Measurements from ENCODE around the gene ABLIM3. TPM values are rescaled to one million over a fixed set of nuclear protein-coding genes. Genes with fewer than 3 reads are reported as not detected.

The ABLIM3 gene
- total RNA-seq, 1 donor from 2014 or later: not detected

DNA sequence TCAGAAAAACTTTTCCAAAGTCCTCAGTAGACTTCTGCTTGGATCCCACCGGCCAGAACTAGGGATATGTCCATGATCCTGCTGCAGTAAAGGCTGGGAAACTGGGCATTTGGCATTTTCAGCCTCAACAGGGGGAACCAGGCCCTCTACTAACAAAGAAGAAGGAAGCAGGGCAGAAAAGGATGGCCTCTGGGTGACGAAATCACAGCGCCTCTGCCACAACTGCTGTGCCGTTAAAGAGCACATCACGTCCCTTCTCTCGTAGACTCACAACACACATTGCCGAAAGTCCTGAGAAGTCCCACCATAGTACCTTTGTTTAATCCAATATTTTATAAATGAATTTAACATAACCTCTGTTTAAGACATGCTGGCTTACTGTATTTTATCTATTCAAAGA is 120.0 kb downstream of the ABLIM3 start:
- H3K4me1 Mint-ChIP-seq: no peaks in the 10 kb centered on the region
- Histone ChIP-seq H3K4me1 (no peaks in the 10 kb centered on the region), H3K4me2 (no peak overlapping the region), H3K79me2 (ENCODE audit: low read depth) (no peaks in the 10 kb centered on the region), H3K9me3 (ENCODE audit: low read depth) (no peaks in the 10 kb centered on the region), H3K27ac (no peak overlapping the region), H3K4me3 (no peak overlapping the region), H4K20me1 (ENCODE audit: low read depth) (no peaks in the 10 kb centered on the region), H3K9ac (no peak overlapping the region), H3F3A (ENCODE audit: low read depth) (no peaks in the 10 kb centered on the region), H3K27me3 (peaks cover 61% of the 10 kb centered on the region), H2AFZ (replicated peaks) (no peak overlapping the region), H3K36me3 (no peaks in the 10 kb centered on the region)
- H3K36me3 Mint-ChIP-seq: no peaks in the 10 kb centered on the region
- no peak overlapping the region for H3K4me3 Mint-ChIP-seq
- TF ChIP-seq EZH2phosphoT487 (IDR thresholded peaks at IDR 0.05) (no peak), EZH2 (IDR thresholded peaks at IDR 0.05) (no peak)
- TF ChIP-seq, protein P1, sequence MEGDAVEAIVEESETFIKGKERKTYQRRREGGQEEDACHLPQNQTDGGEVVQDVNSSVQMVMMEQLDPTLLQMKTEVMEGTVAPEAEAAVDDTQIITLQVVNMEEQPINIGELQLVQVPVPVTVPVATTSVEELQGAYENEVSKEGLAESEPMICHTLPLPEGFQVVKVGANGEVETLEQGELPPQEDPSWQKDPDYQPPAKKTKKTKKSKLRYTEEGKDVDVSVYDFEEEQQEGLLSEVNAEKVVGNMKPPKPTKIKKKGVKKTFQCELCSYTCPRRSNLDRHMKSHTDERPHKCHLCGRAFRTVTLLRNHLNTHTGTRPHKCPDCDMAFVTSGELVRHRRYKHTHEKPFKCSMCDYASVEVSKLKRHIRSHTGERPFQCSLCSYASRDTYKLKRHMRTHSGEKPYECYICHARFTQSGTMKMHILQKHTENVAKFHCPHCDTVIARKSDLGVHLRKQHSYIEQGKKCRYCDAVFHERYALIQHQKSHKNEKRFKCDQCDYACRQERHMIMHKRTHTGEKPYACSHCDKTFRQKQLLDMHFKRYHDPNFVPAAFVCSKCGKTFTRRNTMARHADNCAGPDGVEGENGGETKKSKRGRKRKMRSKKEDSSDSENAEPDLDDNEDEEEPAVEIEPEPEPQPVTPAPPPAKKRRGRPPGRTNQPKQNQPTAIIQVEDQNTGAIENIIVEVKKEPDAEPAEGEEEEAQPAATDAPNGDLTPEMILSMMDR (IDR thresholded peaks at IDR 0.05): no peak
- no peak overlapping the region for H3K27ac Mint-ChIP-seq
- no peaks in the 10 kb centered on the region for H3K9me3 Mint-ChIP-seq
- peaks cover 18% of the 10 kb centered on the region for H3K27me3 Mint-ChIP-seq (ENCODE audit: insufficient read depth, low read depth)
- DNase-seq (ENCODE audit: low spot score): no peak

DNA sequence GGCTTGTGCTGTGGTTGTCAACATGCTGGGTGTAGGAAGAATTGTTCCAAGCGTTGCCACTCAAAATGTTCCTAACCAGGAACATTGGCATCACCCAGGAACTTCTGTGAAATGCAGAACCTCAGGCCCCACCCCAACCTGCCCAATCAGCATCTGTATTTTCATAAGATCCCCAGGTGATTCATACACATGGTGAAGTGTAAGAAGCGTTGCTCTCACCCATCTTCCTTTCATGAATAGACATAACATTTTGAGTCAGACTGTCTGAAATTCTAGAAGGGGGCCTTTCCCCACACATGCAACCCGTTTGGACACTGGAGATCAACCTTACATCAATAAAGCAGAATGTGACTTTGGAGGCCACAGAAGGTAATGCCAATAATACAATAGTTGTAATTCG is 121.0 kb downstream of the ABLIM3 start:
- H3K27me3 Mint-ChIP-seq (ENCODE audit: insufficient read depth, low read depth): peaks cover 18% of the 10 kb centered on the region
- no peaks in the 10 kb centered on the region for H3K4me1 Mint-ChIP-seq
- TF ChIP-seq, protein P1 (IDR thresholded peaks at IDR 0.05): no peak
- TF ChIP-seq EZH2 (IDR thresholded peaks at IDR 0.05) (no peak), EZH2phosphoT487 (IDR thresholded peaks at IDR 0.05) (no peak)

DNA sequence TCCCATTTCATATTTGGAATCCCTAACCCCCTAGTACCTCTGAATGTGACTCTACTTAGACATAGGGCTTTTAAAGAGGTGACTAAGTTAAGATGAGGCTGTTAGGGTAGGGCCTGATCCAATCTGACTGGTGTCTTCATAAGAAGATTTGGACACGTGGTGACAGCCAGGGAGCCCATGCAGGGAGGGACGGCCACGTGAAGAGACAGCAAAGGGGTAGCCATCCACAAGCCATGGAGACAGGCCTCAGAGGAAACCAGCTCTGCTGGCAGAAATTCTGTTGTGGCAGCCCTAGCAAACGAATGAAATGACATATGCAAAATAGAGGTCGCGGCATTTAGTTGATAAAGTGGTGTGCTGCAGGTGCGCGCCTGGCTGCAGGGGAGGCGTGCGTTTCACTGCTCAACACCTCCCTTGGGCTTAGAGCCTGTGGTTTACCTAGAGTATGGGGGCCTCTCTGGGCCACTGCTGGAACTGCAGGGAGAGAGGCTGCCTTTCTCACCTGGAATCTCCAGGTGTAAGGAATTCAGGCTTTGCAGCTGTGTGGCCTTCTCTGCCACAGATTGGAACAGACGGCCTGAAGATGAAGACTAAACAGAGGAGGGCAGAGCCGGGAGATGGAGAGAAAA is 123.3 kb downstream of the ABLIM3 start:
- Histone ChIP-seq H4K20me1 (ENCODE audit: low read depth) (no peaks in the 10 kb centered on the region), H3K27ac (no peak overlapping the region), H3K4me1 (no peaks in the 10 kb centered on the region), H3K9ac (no peak overlapping the region), H3F3A (ENCODE audit: low read depth) (no peaks in the 10 kb centered on the region), H2AFZ (replicated peaks) (no peak overlapping the region), H3K27me3 (peaks cover 57% of the 10 kb centered on the region), H3K36me3 (no peaks in the 10 kb centered on the region), H3K9me3 (ENCODE audit: low read depth) (no peaks in the 10 kb centered on the region), H3K4me3 (no peak overlapping the region), H3K4me2 (no peak overlapping the region), H3K79me2 (ENCODE audit: low read depth) (no peaks in the 10 kb centered on the region)
- DNase-seq (ENCODE audit: low spot score): peak; percentile 67
- Mint-ChIP-seq H3K9me3 (peaks cover 5% of the 10 kb centered on the region), H3K4me1 (no peaks in the 10 kb centered on the region), H3K36me3 (no peaks in the 10 kb centered on the region), H3K27me3 (ENCODE audit: insufficient read depth, low read depth) (peaks cover 20% of the 10 kb centered on the region), H3K27ac (no peak overlapping the region), H3K4me3 (no peak overlapping the region)
- TF ChIP-seq EZH2 (IDR thresholded peaks at IDR 0.05) (peak; percentile 25), EZH2phosphoT487 (IDR thresholded peaks at IDR 0.05) (no peak)
- TF ChIP-seq, protein P1 (IDR thresholded peaks at IDR 0.05): peak; percentile 75

More for the DNA sequence above, 121.0 kb downstream of the ABLIM3 start:
- H3K4me1 ChIP-seq: no peaks in the 10 kb centered on the region
- no peak overlapping the region for H3K9ac ChIP-seq
- no peak overlapping the region for H3K27ac ChIP-seq
- Mint-ChIP-seq H3K9me3 (no peaks in the 10 kb centered on the region), H3K36me3 (no peaks in the 10 kb centered on the region), H3K4me3 (no peak overlapping the region), H3K27ac (no peak overlapping the region)
- H3F3A ChIP-seq (ENCODE audit: low read depth): no peaks in the 10 kb centered on the region
- DNase-seq (ENCODE audit: low spot score): no peak
- no peaks in the 10 kb centered on the region for H4K20me1 ChIP-seq (ENCODE audit: low read depth)
- H3K9me3 ChIP-seq (ENCODE audit: low read depth): no peaks in the 10 kb centered on the region
- H3K4me3 ChIP-seq: no peak overlapping the region
- H3K36me3 ChIP-seq: no peaks in the 10 kb centered on the region
- no peaks in the 10 kb centered on the region for H3K79me2 ChIP-seq (ENCODE audit: low read depth)
- H2AFZ ChIP-seq (replicated peaks): no peak overlapping the region
- H3K27me3 ChIP-seq: peaks cover 53% of the 10 kb centered on the region
- H3K4me2 ChIP-seq: no peak overlapping the region
